Muscle layer of colon (tissue), 2 donors: ENCODE data around the gene SAMD4A.

Experiments used
- H3K27ac ChIP-seq: one replicate; pipeline ENCODE4 v1.7.0; 2013; ENCODE audit warnings: low read depth, mild to moderate bottlenecking, low read length, moderate library complexity
- H3K27me3 ChIP-seq, 2 donors: one replicate each; pipeline ENCODE4 v1.7.0; 2013; ENCODE audit warnings: low read length in 2 of 2, mild to moderate bottlenecking in 2 of 2; ENCODE audit not compliant: insufficient read depth in 2 of 2, control insufficient read depth in 1 of 2
- H3K36me3 ChIP-seq: one replicate; pipeline ENCODE4 v1.7.0; 2013; ENCODE audit warnings: mild to moderate bottlenecking, low read length; ENCODE audit not compliant: insufficient read depth
- H3K4me1 ChIP-seq: one replicate; pipeline ENCODE4 v1.7.0; 2013; ENCODE audit warnings: mild to moderate bottlenecking, low read length; ENCODE audit not compliant: insufficient read depth
- H3K4me3 ChIP-seq, 2 donors: one replicate each; pipeline ENCODE4 v1.7.0; 2013; ENCODE audit warnings: low read length in 2 of 2, low read depth in 1 of 2, mild to moderate bottlenecking in 1 of 2, moderate library complexity in 1 of 2
- H3K9ac ChIP-seq: one replicate; pipeline ENCODE4 v1.7.0; 2013; ENCODE audit warnings: low read length
- H3K9me3 ChIP-seq: one replicate; pipeline ENCODE4 v1.7.0; 2013; ENCODE audit warnings: mild to moderate bottlenecking, low read length
- donor health status: abdominal sarcoma.
- donor health status: Adenocarcinoma of cecum.

Gene SAMD4A

DNA sequence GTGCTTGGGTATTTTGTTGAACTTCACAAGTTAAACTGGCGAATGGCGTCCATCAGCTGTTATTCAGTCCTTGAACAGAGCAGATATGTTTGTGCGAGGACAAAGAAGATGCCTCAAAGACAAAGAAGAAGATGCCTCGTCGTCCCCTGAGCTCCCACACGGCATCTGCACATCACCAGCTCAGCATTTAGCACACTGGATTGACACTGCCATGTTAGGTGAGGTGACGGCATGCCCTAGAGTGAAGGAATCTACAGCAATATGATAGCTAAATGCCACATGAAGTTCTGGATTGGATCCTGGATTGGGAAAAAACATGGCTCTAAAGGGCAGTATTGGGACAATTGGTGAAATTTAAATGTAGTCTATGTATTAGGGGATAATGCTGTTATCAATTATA lies 15.4 kb downstream of the SAMD4A start:
- peaks cover 29% of the 10 kb centered on the region for H3K4me1 ChIP-seq
- no peak overlapping the region for H3K9ac ChIP-seq
- H3K4me3 ChIP-seq: no peak overlapping the region
- H3K36me3 ChIP-seq: peaks cover 2% of the 10 kb centered on the region
- no peak overlapping the region for H3K27ac ChIP-seq
- no peaks in the 10 kb centered on the region for H3K9me3 ChIP-seq
- H3K27me3 ChIP-seq: no peaks in the 10 kb centered on the region

DNA sequence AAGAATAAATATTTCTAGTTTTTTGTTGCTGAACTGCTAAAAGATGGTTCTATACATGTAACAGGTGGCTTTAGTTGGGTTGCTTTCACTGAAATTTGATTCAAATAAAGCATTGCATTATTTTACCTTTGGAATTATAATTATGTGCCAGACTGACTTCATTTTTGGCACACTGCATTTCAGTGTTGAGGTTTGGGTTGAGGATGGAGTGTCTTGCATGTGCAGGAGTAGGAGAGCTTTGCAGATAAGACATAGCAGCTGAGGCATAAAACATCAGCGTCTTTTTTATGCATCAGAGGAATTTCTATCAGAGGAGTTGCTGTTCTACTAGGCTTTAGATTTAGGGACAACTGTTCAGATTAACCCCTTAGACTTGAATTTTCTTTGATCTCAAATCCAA lies 17.2 kb downstream of the SAMD4A start:
- Histone ChIP-seq H3K4me3 (no peak overlapping the region), H3K27ac (no peak overlapping the region), H3K9me3 (no peaks in the 10 kb centered on the region), H3K27me3 (no peaks in the 10 kb centered on the region), H3K36me3 (no peaks in the 10 kb centered on the region), H3K9ac (no peak overlapping the region), H3K4me1 (peaks cover 19% of the 10 kb centered on the region)

DNA sequence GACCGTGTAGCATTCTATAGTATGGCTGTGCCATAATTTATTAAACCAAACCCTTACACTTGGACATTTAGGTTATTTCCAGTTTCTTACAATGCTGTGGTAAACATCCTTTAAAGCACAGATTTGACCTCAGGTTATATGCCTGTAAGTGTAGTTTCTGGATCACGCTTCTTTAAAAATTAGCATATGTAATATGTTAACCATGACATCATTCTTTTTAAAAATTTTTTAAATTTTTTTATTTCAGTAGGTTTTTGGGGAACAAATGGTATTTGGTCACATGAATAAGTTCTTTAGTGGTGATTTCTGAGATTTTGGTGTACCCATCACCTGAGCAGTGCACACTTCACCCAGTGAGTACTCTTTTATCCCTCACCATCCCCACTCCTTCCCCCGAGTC lies 18.3 kb downstream of the SAMD4A start:
- H3K36me3 ChIP-seq: no peaks in the 10 kb centered on the region
- H3K9me3 ChIP-seq: no peaks in the 10 kb centered on the region
- no peak overlapping the region for H3K27ac ChIP-seq
- peaks cover 18% of the 10 kb centered on the region for H3K4me1 ChIP-seq
- H3K9ac ChIP-seq: no peak overlapping the region
- H3K4me3 ChIP-seq: no peak overlapping the region
- no peaks in the 10 kb centered on the region for H3K27me3 ChIP-seq

DNA sequence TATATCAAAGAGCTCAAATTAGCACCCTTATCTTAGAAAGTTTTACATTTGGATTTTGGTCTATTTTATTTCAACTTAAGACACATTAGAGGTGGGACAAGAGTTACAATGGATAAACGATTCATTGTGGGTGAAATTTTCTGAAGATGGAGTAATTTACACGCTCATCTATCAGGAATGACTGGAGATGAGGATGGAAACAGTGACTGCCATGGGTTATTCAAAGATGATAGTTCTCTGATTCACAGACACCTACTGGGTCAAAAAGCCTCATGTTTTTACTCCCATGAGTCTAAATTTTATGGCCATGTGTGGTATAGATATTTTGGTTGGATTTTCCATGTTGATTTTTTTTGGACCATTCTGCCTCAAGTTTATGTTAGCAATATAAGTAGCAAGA lies 22.1 kb downstream of the SAMD4A start:
- no peak overlapping the region for H3K4me3 ChIP-seq
- H3K9me3 ChIP-seq: no peaks in the 10 kb centered on the region
- H3K27me3 ChIP-seq: no peaks in the 10 kb centered on the region
- H3K4me1 ChIP-seq: peaks cover 29% of the 10 kb centered on the region
- H3K27ac ChIP-seq: no peak overlapping the region
- no peak overlapping the region for H3K9ac ChIP-seq
- H3K36me3 ChIP-seq: no peaks in the 10 kb centered on the region

DNA sequence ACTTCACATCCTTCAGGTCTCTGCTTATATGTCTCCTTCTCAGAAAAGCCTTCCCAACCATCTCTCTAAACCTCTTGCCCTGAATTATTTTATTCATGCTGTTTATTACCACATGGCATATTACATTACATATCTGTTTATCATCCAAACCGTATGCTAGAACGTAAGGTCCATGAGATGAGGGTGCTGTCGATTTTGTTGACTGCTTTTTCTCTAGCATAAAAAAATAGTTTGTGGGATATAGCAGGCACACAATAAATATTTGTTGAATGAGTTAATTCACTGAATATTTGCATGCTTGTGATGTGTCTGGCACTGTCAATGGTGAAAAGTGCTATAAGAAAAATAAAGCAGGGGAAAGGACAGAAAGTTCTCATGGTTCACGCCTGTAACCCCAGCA lies 22.9 kb downstream of the SAMD4A start:
- H3K9ac ChIP-seq: no peak overlapping the region
- H3K4me3 ChIP-seq: no peak overlapping the region

DNA sequence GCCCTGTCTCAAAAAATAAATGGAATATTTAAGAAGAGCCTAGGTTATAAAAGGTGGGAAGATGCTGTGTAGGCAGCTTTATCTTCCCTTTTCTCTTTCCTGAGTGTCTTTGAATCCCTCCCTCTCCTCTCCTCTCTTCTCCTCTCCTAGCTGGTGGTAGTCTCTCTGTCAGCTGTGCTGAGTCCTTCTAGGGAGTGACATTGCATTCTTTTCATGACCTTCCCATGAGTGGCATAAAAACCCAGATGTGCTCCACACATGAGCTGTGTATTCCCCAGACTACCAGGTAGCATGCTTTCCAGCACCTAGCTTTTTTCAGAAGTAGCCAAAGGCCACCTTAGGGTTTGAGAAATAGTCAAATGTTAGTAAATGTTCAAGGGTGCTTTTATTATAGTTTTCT lies 23.6 kb downstream of the SAMD4A start:
- H3K4me1 ChIP-seq: peaks cover 32% of the 10 kb centered on the region
- H3K9me3 ChIP-seq: no peaks in the 10 kb centered on the region
- H3K27me3 ChIP-seq: no peaks in the 10 kb centered on the region
- H3K27ac ChIP-seq: no peak overlapping the region
- H3K9ac ChIP-seq: no peak overlapping the region
- no peak overlapping the region for H3K4me3 ChIP-seq
- no peaks in the 10 kb centered on the region for H3K36me3 ChIP-seq

More for the DNA sequence above, 22.9 kb downstream of the SAMD4A start:
- Histone ChIP-seq H3K27ac (no peak overlapping the region), H3K27me3 (no peaks in the 10 kb centered on the region), H3K9me3 (no peaks in the 10 kb centered on the region), H3K4me1 (peaks cover 32% of the 10 kb centered on the region), H3K36me3 (no peaks in the 10 kb centered on the region)

DNA sequence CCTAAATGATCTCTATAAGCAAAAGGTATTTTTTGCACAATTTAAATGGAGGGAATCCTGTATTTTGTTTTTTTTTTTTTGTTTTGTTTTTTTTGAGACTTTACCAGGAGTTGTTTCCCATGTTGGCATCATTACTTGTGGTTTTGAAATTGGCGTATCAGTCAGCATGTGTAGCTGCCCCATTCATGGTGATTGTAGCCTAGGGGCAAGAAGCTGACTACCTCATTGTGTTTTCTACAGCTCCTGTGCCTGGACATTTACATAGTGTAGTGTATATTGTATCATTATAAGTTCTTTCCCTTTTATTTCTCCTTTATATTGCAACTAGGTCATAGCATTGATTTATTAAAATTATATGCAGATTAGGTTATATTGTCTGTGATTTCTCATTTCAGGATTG lies 24.5 kb downstream of the SAMD4A start:
- Histone ChIP-seq H3K36me3 (no peaks in the 10 kb centered on the region), H3K9me3 (no peaks in the 10 kb centered on the region), H3K27ac (no peak overlapping the region), H3K4me3 (no peak overlapping the region), H3K4me1 (peaks cover 32% of the 10 kb centered on the region), H3K9ac (no peak overlapping the region), H3K27me3 (no peaks in the 10 kb centered on the region)

DNA sequence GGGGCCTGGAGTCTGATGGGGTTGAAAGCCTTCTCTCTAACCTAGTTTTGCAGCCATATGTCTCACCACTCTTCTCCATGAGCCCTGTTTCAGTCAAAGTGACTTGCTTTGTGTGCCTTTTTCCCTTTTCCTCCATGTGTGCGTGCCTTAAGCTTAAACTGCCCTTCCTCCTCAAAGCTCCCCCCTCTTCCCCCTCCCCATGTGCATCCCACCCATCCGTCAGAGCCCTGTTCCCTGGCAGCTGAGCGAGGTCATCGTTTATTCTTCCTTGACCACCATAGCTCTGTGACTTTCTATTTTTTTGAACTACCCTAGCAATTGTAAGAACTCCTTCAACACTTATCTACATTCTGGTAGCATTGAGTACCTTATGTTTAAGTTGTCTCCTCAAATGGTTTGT lies 24.9 kb downstream of the SAMD4A start:
- Histone ChIP-seq H3K9me3 (no peaks in the 10 kb centered on the region), H3K27ac (no peak overlapping the region)

DNA sequence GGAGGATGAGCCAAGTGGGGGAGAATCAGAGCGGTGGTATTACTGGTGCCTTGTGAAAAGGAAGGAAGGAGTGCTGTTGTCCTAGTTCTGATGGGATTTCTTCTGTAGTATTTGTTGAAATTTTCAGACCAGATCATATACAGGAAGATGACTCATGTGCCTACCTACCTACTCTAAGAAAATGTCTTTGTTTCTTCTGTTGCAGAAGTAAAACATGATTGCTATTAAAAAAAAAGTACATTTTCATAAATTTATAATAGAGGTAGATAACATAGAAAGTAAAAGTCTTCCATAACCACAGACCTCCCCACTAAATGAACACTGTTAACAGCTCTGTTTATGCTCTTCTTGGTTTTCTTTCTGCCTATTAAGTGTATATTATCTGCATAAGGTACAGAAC lies 26.9 kb downstream of the SAMD4A start:
- no peak overlapping the region for H3K4me3 ChIP-seq
- no peak overlapping the region for H3K9ac ChIP-seq
- no peaks in the 10 kb centered on the region for H3K27me3 ChIP-seq
- H3K36me3 ChIP-seq: no peaks in the 10 kb centered on the region
- H3K4me1 ChIP-seq: peaks cover 32% of the 10 kb centered on the region
- H3K9me3 ChIP-seq: no peaks in the 10 kb centered on the region
- H3K27ac ChIP-seq: no peak overlapping the region

More for the DNA sequence above, 24.9 kb downstream of the SAMD4A start:
- Histone ChIP-seq H3K4me1 (peaks cover 32% of the 10 kb centered on the region), H3K36me3 (no peaks in the 10 kb centered on the region), H3K4me3 (no peak overlapping the region), H3K9ac (no peak overlapping the region), H3K27me3 (no peaks in the 10 kb centered on the region)

DNA sequence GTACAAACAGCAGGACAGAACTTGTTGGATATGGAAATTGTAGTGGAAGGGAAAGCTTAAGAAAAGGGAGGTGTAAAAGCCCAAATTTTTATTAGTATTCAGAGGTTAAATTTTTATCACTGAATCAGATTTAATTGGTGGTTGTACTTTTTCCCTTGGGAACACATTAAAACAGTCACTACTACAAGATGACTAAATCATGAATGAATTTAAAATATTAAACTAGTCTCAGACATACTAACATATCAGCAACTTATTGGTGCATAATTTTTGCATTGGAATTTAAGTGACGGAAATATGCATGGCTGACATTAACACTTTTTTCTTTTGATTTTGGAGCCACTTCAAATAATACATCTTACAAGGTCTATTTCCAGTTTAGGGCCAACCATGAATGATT lies 27.6 kb downstream of the SAMD4A start:
- H3K36me3 ChIP-seq: no peaks in the 10 kb centered on the region
- no peak overlapping the region for H3K27ac ChIP-seq
- peaks cover 33% of the 10 kb centered on the region for H3K4me1 ChIP-seq
- no peaks in the 10 kb centered on the region for H3K27me3 ChIP-seq
- H3K9me3 ChIP-seq: no peaks in the 10 kb centered on the region
- no peak overlapping the region for H3K9ac ChIP-seq
- no peak overlapping the region for H3K4me3 ChIP-seq

DNA sequence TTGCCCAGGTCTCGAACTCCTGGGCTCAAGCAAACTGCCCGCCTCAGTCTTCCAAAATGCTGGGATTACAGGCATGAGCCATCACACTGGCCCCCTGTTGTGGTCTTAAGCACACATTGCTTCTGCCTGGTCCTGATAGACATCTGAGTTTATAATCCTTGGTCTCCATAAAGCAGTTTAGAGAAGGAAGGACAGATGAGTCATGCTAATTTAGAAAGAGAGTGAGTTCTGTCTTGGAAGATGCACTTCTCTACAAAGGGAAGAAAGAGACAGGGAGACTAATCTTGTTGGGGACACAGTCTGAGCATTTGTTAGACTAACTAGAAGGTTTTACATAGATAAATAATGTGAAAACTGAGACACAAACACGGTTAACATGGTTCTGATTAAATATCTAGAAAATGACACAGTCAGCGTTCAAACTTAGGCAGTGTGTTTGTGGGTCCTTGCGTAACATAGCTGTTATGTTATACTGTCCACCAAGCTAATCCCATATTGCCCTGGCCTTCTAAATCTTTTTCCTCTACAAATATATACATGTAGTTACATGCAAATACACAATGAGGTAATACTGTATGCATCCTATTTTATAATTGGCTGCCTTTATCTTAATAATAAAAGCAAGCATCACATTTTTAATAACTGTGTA lies 31.0 kb downstream of the SAMD4A start:
- Histone ChIP-seq H3K27ac (no peak overlapping the region), H3K4me1 (peaks cover 40% of the 10 kb centered on the region), H3K36me3 (no peaks in the 10 kb centered on the region)

DNA sequence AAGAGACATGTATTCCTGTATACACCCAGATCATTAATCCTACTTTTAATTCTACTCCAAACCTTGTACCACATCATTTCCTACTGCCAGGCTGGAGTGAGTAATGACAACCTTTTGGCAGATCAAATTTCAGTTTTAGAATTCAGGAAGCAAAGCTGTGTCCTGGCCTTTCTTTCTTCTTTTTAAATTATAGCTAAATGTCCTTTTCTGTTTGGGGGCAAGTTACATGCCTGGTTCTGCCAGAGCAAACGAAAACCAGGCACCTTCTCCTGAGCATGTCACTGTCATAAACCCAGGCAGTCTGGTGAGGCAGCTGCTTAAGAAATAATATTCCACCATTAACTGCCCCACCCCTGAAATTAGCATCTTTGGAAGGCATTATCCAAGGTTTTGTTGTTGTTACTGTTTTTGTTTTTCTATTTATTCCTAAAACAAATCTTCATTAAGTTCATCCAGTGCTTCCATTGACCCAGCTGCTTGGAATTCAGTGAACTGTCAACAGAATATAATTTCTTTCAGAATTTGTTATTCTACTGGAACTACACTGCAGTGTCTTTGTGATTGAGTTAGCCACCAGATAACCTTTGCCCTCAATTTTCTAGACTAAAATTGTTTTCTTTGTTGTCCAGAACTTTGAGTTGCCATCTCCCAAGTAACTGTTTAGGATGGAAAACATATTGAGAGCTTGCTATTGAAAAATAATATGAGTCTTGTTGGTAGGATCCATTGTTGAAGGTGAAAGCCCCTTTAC lies 33.2 kb downstream of the SAMD4A start:
- H3K4me3 ChIP-seq: no peak overlapping the region
- peaks cover 31% of the 10 kb centered on the region for H3K4me1 ChIP-seq
- H3K27ac ChIP-seq: no peak overlapping the region
- H3K27me3 ChIP-seq: no peaks in the 10 kb centered on the region
- no peaks in the 10 kb centered on the region for H3K36me3 ChIP-seq
- no peak overlapping the region for H3K9ac ChIP-seq
- no peaks in the 10 kb centered on the region for H3K9me3 ChIP-seq

More for the DNA sequence above, 31.0 kb downstream of the SAMD4A start:
- H3K4me3 ChIP-seq: no peak overlapping the region
- H3K27me3 ChIP-seq: no peaks in the 10 kb centered on the region
- H3K9me3 ChIP-seq: no peaks in the 10 kb centered on the region
- H3K9ac ChIP-seq: no peak overlapping the region
